OCI-LY3 (cell line): ENCODE data around the gene ACOXL.

Experiments
- H2AFZ ChIP-seq: fragments of 200-600, 300-600 bp; shearing (Covaris generic); 2 replicates; pipeline ENCODE4 v1.6.0; 2014; ENCODE audit warnings: antibody characterized with exemption, low read depth, low read length
- H3K27ac ChIP-seq: fragments of 200-600, 300-600 bp; sonication (generic); 2 replicates; pipeline ENCODE4 v1.5.1; 2014; ENCODE audit warnings: mild to moderate bottlenecking, low read length, moderate library complexity, mixed read lengths
- H3K27me3 ChIP-seq: fragments of 200-600, 300-600 bp; sonication (generic); 2 replicates; pipeline ENCODE4 v1.6.1; 2014; ENCODE audit warnings: low read depth, low read length, mixed read lengths
- H3K36me3 ChIP-seq: fragments of 200-600, 300-600 bp; sonication (generic); replicated peaks from 2 replicates; pipeline ENCODE3; 2014; ENCODE audit warnings: low read depth, low read length, mixed read lengths
- H3K4me1 ChIP-seq: fragments of 300-600, 200-600 bp; sonication (generic); 2 replicates; pipeline ENCODE4 v1.6.1; 2014; ENCODE audit warnings: low read length, mixed read lengths
- H3K4me2 ChIP-seq: fragments of 200-600, 300-600 bp; sonication (generic); 2 replicates; pipeline ENCODE4 v1.6.1; 2014; ENCODE audit warnings: low read length, mixed read lengths
- H3K4me3 ChIP-seq: fragments of 300-600, 200-600 bp; sonication (generic); 2 replicates; pipeline ENCODE4 v1.5.1; 2014; ENCODE audit warnings: antibody characterized with exemption, mild to moderate bottlenecking, low read length, moderate library complexity
- H3K79me2 ChIP-seq: fragments of 300-600, 200-600 bp; shearing (Covaris generic); 2 replicates; pipeline ENCODE4 v1.6.1; 2014; ENCODE audit warnings: mild to moderate bottlenecking, low read length, mixed read lengths
- H3K9ac ChIP-seq: fragments of 300-600, 200-600 bp; shearing (Covaris generic); 2 replicates; pipeline ENCODE4 v1.6.0; 2014; ENCODE audit warnings: mild to moderate bottlenecking, low read length, moderate library complexity
- H3K9me3 ChIP-seq: fragments of 200-600, 300-600 bp; shearing (Covaris generic); 2 replicates; pipeline ENCODE4 v1.6.1; 2014; ENCODE audit warnings: low read length, mixed read lengths; ENCODE audit not compliant: insufficient read depth
- H4K20me1 ChIP-seq: fragments of 200-600, 300-600 bp; sonication (generic); 2 replicates; pipeline ENCODE4 v1.6.1; 2016; ENCODE audit warnings: low read length, mixed read lengths; ENCODE audit not compliant: insufficient read depth
- CTCF ChIP-seq: fragments of 200-600, 300-600 bp; sonication (generic); IDR thresholded peaks from 2 replicates; pipeline ENCODE4 v1.5.1; 2014; ENCODE audit warnings: antibody characterized with exemption, low read length, low read depth
- EZH2phosphoT487 ChIP-seq: fragments of 200-600 bp; shearing (Covaris generic); IDR thresholded peaks from 2 replicates; pipeline ENCODE4 v1.6.1; 2018; ENCODE audit warnings: antibody characterized with exemption, mixed run types, low read depth

ACOXL gene

GRCh38 chr2:110978148-110978547, 245.8 kb downstream of the ACOXL start:
- Histone ChIP-seq H3K4me2 (no peak overlapping the region), H3K79me2 (no peaks in the 10 kb centered on the region), H3K4me1 (no peaks in the 10 kb centered on the region), H3K27me3 (peaks cover 12% of the 10 kb centered on the region), H3K36me3 (no peaks in the 10 kb centered on the region), H3K9ac (no peak overlapping the region), H2AFZ (no peak overlapping the region), H3K4me3 (no peak overlapping the region), H4K20me1 (no peaks in the 10 kb centered on the region), H3K27ac (no peak overlapping the region), H3K9me3 (no peaks in the 10 kb centered on the region)
- TF ChIP-seq EZH2phosphoT487 (no peak), CTCF (no peak)

- H2AFZ ChIP-seq, result no peak overlapping the region
- H3K27ac ChIP-seq, result no peak overlapping the region
- H3K36me3 ChIP-seq, result no peaks in the 10 kb centered on the region
- H4K20me1 ChIP-seq, result no peaks in the 10 kb centered on the region
- H3K9me3 ChIP-seq, result no peaks in the 10 kb centered on the region
- H3K4me1 ChIP-seq, result no peaks in the 10 kb centered on the region
- H3K27me3 ChIP-seq, result peaks cover 12% of the 10 kb centered on the region
- H3K4me3 ChIP-seq, result no peak overlapping the region
- no peak overlapping the region for H3K4me2 ChIP-seq
- TF ChIP-seq CTCF (no peak), EZH2phosphoT487 (no peak)
- no peaks in the 10 kb centered on the region for H3K79me2 ChIP-seq
- no peak overlapping the region for H3K9ac ChIP-seq
These were observed 246.5 kb downstream of the ACOXL start for GRCh38 chr2:110978756-110979470.

GRCh38 chr2:110979471-110980338, 247.3 kb downstream of the ACOXL start:
- no peaks in the 10 kb centered on the region for H3K79me2 ChIP-seq
- H2AFZ ChIP-seq, result no peak overlapping the region
- no peaks in the 10 kb centered on the region for H3K9me3 ChIP-seq
- TF ChIP-seq CTCF, result no peak
- TF ChIP-seq EZH2phosphoT487, result no peak
- H3K27ac ChIP-seq, result no peak overlapping the region
- H3K4me3 ChIP-seq, result no peak overlapping the region
- no peak overlapping the region for H3K4me2 ChIP-seq
- no peaks in the 10 kb centered on the region for H4K20me1 ChIP-seq
- H3K4me1 ChIP-seq, result no peaks in the 10 kb centered on the region
- no peaks in the 10 kb centered on the region for H3K36me3 ChIP-seq
- H3K27me3 ChIP-seq, result peaks cover 13% of the 10 kb centered on the region
- no peak overlapping the region for H3K9ac ChIP-seq

- Histone ChIP-seq H3K4me1 (no peaks in the 10 kb centered on the region), H3K27ac (no peak overlapping the region), H3K4me3 (no peak overlapping the region), H4K20me1 (no peaks in the 10 kb centered on the region), H3K27me3 (peaks cover 11% of the 10 kb centered on the region), H3K9me3 (no peaks in the 10 kb centered on the region), H3K36me3 (no peaks in the 10 kb centered on the region), H3K4me2 (no peak overlapping the region), H2AFZ (no peak overlapping the region), H3K79me2 (no peaks in the 10 kb centered on the region), H3K9ac (no peak overlapping the region)
- TF ChIP-seq EZH2phosphoT487 (no peak), CTCF (no peak)
These were observed 248.1 kb downstream of the ACOXL start for GRCh38 chr2:110980339-110981062.
